ENCODE measurements around the gene ANKRD55. TPM values are rescaled to one million over a fixed set of nuclear protein-coding genes. Genes with fewer than 3 reads are reported as not detected.
A peak's percentile ranks its signal among the peaks of the same experiment; 100 is the strongest.

Gene ANKRD55
- total and polyA plus RNA-seq, 2 of the 8 experiments (the other 6 are each of a cell fraction or from before 2014, with no cell fraction given): not detected

GRCh38 chr5:56279979-56280378, 46.8 kb upstream of the ANKRD55 start:
- Histone ChIP-seq H2BK120ac (replicated peaks; ENCODE audit: low read depth, low read length) (no peak overlapping the region), H4K20me1 (replicated peaks in 1 of 2; ENCODE audit: control insufficient read depth in 1 of 2, insufficient read depth in 2 of 2, low read length in 2 of 2) (no peaks in the 10 kb centered on the region), H3K36me3 (ENCODE audit: control insufficient read depth in 2 of 4, insufficient read depth in 4 of 4, low read length in 3 of 4) (no peaks in the 10 kb centered on the region), H3K4me3 (ENCODE audit: extremely low read depth in 1 of 4, insufficient read depth in 2 of 4, low read depth in 3 of 4, low read length in 4 of 4) (no peak overlapping the region), H2AK5ac (ENCODE audit: low read depth, low read length) (no peak overlapping the region), H3K18ac (ENCODE audit: extremely low read depth, low read length) (no peak overlapping the region), H3K23ac (ENCODE audit: insufficient read length) (no peak overlapping the region), H3K4ac (replicated peaks; ENCODE audit: insufficient read length, low read depth, low read length) (no peak overlapping the region), H2BK20ac (ENCODE audit: low read length) (no peak overlapping the region), H3K9ac (replicated peaks in 1 of 4; ENCODE audit: extremely low read depth in 1 of 4, low read depth in 3 of 4, low read length in 3 of 4) (no peak overlapping the region), H4K91ac (replicated peaks; ENCODE audit: insufficient read length, low read length) (no peak overlapping the region), H3K4me1 (replicated peaks in 1 of 4; ENCODE audit: control insufficient read depth in 3 of 4, insufficient read depth in 4 of 4, low read length in 3 of 4) (peaks cover 0 to 8% (median 0%) of the 10 kb centered on the region in 4 experiments; a peak in 2 of 7 replicates), H2BK12ac (ENCODE audit: low read depth, low read length) (0 out of 2 replicates have a peak overlapping the region, but pooled peaks have one; percentile 20), H3K79me1 (ENCODE audit: low read depth, low read length) (no peaks in the 10 kb centered on the region), H3K14ac (ENCODE audit: insufficient read length) (no peak overlapping the region), H4K8ac (ENCODE audit: extremely low read depth, insufficient read depth, low read length) (no peak overlapping the region), H4K5ac (ENCODE audit: insufficient read length, low read depth, low read length) (no peak overlapping the region), H2AFZ (ENCODE audit: low read length) (no peak overlapping the region), H2BK5ac (ENCODE audit: low read depth, low read length) (no peak overlapping the region), H3K27me3 (replicated peaks in 1 of 4; ENCODE audit: control insufficient read depth in 3 of 4, extremely low read depth in 1 of 4, insufficient read depth in 3 of 4, low read length in 3 of 4) (no peaks in the 10 kb centered on the region), H3K56ac (replicated peaks; ENCODE audit: insufficient read length, low read depth, low read length) (no peak overlapping the region), H3K9me3 (ENCODE audit: insufficient read depth in 2 of 2, low read depth in 1 of 2, low read length in 1 of 2) (0 out of 4 replicates have a peak, but pooled peaks cover 0 to 2% of the 10 kb centered on the region in 2 experiments), H3K79me2 (ENCODE audit: control insufficient read depth in 1 of 2, insufficient read depth in 2 of 2, low read length in 2 of 2) (no peaks in the 10 kb centered on the region), H3K23me2 (ENCODE audit: low read depth, low read length) (no peaks in the 10 kb centered on the region), H2BK15ac (ENCODE audit: low read length) (no peak overlapping the region), H3K27ac (ENCODE audit: low read depth, low read length) (no peak overlapping the region), H3K4me2 (ENCODE audit: insufficient read depth in 1 of 2, low read depth in 2 of 2, low read length in 2 of 2) (no peak overlapping the region)
- DNase-seq (ENCODE audit: low read depth in 1 of 2, low spot score in 2 of 2) (peak in 1 of 2 experiments; percentile 25), FAIRE-seq (no peak)
- POLR2A ChIA-PET (ENCODE audit: partially characterized antibody): no interaction called here
- 61% methylated on average over 2 of the region's 2 CpGs; no CpG with 5 or more reads in 1 of the 2 experiments for WGBS, 2 experiments (ENCODE audit: extremely low coverage in 1 of 2, insufficient coverage in 1 of 2, insufficient read length in 1 of 2, insufficient replicate concordance in 2 of 2, low coverage in 1 of 2, low lambda C conversion rate in 2 of 2, missing lambda C conversion rate in 1 of 2)
- CTCF ChIA-PET (ENCODE audit: partially characterized antibody): no interaction called here
- TF ChIP-seq JUN (IDR thresholded peaks at IDR 0.05; ENCODE audit: low read depth, low read length): peak; percentile 51; the same call in 1 of the 2 replicates
- TF ChIP-seq TEAD4 (IDR thresholded peaks at IDR 0.05; ENCODE audit: low read depth, low read length): peak; percentile 63; the same call in 1 of the 2 replicates
- no peak for TF ChIP-seq KDM4A (IDR thresholded peaks at IDR 0.05; ENCODE audit: low read depth, low read length, severe bottlenecking)
- TF ChIP-seq MAFK (IDR thresholded peaks at IDR 0.05; ENCODE audit: low read depth, low read length): no peak
- no peak for TF ChIP-seq RNF2 (IDR thresholded peaks at IDR 0.05; ENCODE audit: borderline replicate concordance, low read depth, low read length, missing control alignments, poor library complexity, severe bottlenecking)
- no peak for TF ChIP-seq CBX8 (IDR thresholded peaks at IDR 0.05; ENCODE audit: borderline replicate concordance, low read depth, low read length)
- no peak for TF ChIP-seq ZNF274 (IDR thresholded peaks at IDR 0.05; ENCODE audit: borderline replicate concordance, extremely low read depth, low read length)
- TF ChIP-seq SRF (IDR thresholded peaks at IDR 0.05; ENCODE audit: low read depth, low read length): no peak
